Mucosa of descending colon (tissue), 3 donors: ENCODE results near the gene ACSS1. TPM values are rescaled to one million over a fixed set of nuclear protein-coding genes. Genes with fewer than 3 reads are reported as not detected.

ENCODE experiments used
- ATAC-seq: fragments of 200-7000 bp; cut with Tn5 transposase; one replicate; pipeline ENCODE4 v1.9.1; 2020; ENCODE audit warnings: mild to moderate bottlenecking, moderate library complexity
- DNase-seq, 3 donors: peaks; one replicate each; pipeline ENCODE4 v3.0.0-alpha.2; 2020
- H3K36me3 ChIP-seq: fragments of 200-600 bp; one replicate; pipeline ENCODE4 v1.8.0; 2021; ENCODE audit warnings: low read depth, mild to moderate bottlenecking
- H3K4me1 ChIP-seq: fragments of 200-600 bp; one replicate; pipeline ENCODE4 v1.8.0; 2021; ENCODE audit warnings: low read depth, mild to moderate bottlenecking
- H3K4me3 ChIP-seq: fragments of 200-600 bp; one replicate; pipeline ENCODE4 v1.8.0; 2021; ENCODE audit warnings: mild to moderate bottlenecking
- H3K9me3 ChIP-seq: fragments of 200-600 bp; one replicate; pipeline ENCODE4 v1.8.0; 2021; ENCODE audit warnings: mild to moderate bottlenecking
- intact Hi-C, 2 donors: fragments of 100-400 bp; cut with DNase I in 1 of 2; cut with micrococcal nuclease in 1 of 2; formaldehyde crosslinking; loops; one replicate each; pipeline versions ENCODE4 v1.11.0 to v1.11.1; 2022; cut with DNase I, micrococcal nuclease
- total RNA-seq, 3 donors: library from RNA; stranded (reverse); fragmentation: NEBNext Ultra II Directional in 2 of 3; extraction: Animal tissue kit (Norgen Biotek cat#: 25700) in 2 of 3; gene quantifications; one replicate each; pipeline versions ENCODE4 v1.2.1 to v1.2.4, GENCODE V29; 2021 to 2023
- TF ChIP-seq, protein P1 (sequence below): fragments of 200-600 bp; IDR thresholded peaks from one replicate; pipeline ENCODE4 v1.8.0; 2022; ENCODE audit warnings: antibody characterized with exemption, mild to moderate bottlenecking
- donor health status: DM: no; HTN: no; CAD: no; lungs with moderate emphysema.
- donor health status: DM: no; HTN: no; CAD: no.
- donor health status: DM: no; HTN: yes; CAD: no.

ACSS1 gene
- total RNA-seq, 3 donors from 2014 or later, result 29.8 to 37.9 (median 36.9) TPM

DNA sequence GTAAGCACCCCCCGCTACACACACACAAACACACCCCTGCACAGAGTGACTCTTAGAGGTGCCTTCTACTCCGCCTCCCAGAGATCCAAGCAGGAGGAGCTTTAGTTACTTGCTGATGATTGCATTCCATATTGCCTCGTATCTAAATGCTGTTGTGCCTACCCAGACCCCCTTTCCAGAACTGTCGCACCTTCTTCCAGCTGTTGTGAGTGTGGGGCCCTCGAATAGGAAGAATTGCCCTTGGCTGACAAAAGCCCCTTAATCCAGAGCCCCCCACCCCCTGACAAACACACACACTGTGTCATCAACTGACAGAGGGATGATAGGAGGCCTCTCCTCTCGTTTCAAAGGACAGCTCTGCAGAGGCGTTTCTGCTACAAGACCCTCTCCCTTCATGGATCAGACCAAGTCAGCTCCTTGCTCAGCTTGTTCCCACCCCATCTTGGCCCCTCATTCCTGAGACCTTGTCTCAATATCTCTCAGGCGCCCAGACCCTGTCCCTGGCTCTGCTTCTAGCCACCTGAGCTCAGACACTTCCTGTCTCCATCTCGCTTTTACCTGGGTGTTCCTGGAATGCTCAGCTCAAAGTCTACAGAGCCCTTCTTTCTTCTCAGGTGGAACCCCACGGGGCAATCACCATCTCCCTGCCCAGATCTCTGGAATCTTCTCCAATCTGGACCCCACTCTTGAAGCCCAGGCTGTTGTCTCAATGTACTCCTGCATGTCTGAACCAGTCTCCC lies 28.0 kb upstream of the ACSS1 start:
- Histone ChIP-seq H3K9me3 (no peaks in the 10 kb centered on the region), H3K36me3 (no peaks in the 10 kb centered on the region), H3K4me3 (no peak overlapping the region), H3K4me1 (peaks cover 13% of the 10 kb centered on the region)
- TF ChIP-seq, protein P1, sequence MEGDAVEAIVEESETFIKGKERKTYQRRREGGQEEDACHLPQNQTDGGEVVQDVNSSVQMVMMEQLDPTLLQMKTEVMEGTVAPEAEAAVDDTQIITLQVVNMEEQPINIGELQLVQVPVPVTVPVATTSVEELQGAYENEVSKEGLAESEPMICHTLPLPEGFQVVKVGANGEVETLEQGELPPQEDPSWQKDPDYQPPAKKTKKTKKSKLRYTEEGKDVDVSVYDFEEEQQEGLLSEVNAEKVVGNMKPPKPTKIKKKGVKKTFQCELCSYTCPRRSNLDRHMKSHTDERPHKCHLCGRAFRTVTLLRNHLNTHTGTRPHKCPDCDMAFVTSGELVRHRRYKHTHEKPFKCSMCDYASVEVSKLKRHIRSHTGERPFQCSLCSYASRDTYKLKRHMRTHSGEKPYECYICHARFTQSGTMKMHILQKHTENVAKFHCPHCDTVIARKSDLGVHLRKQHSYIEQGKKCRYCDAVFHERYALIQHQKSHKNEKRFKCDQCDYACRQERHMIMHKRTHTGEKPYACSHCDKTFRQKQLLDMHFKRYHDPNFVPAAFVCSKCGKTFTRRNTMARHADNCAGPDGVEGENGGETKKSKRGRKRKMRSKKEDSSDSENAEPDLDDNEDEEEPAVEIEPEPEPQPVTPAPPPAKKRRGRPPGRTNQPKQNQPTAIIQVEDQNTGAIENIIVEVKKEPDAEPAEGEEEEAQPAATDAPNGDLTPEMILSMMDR, result no peak
- no peak for ATAC-seq
- DNase-seq, result no peak
- intact Hi-C loops, result loop anchor here in 1 of 2 donors (10.0 kb wide), 1 partner anchor 89 kb away; no protein-coding TSS in a partner anchor

DNA sequence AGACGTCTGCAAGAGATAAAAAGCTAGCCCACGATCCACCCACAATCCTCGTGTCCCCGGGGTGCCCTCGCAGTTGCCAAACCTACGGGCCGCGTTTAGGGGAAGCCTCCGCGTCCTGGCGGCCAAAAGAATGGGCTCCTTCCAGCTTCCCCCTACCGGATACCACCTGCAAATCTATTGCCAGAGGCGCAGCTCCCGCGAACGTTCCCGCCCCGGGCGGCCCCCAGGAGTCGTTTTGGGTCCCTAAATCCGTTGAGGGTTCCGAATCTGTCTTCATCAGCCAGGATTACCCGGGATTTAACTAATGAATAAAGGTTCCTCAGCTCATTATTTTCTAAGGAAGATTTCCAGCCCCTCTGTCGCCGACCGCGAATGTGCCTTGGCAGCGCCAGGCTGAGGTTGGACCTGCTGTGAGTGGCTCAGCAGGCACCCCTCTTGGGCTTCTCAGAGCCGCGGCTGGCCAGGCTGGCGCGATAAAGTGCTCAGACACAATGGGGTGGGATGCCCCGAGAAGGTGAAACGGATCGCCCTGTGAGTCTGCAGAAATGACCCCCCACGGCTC lies 26.8 kb upstream of the ACSS1 start:
- Histone ChIP-seq H3K4me3 (no peak overlapping the region), H3K9me3 (no peaks in the 10 kb centered on the region), H3K36me3 (no peaks in the 10 kb centered on the region), H3K4me1 (peaks cover 13% of the 10 kb centered on the region)
- TF ChIP-seq, protein P1, result no peak
- ATAC-seq (no peak), DNase-seq (no peak)
- intact Hi-C loops, result loop anchor here in 1 of 2 donors (10.0 kb wide), 1 partner anchor 90 kb away; no protein-coding TSS in a partner anchor

DNA sequence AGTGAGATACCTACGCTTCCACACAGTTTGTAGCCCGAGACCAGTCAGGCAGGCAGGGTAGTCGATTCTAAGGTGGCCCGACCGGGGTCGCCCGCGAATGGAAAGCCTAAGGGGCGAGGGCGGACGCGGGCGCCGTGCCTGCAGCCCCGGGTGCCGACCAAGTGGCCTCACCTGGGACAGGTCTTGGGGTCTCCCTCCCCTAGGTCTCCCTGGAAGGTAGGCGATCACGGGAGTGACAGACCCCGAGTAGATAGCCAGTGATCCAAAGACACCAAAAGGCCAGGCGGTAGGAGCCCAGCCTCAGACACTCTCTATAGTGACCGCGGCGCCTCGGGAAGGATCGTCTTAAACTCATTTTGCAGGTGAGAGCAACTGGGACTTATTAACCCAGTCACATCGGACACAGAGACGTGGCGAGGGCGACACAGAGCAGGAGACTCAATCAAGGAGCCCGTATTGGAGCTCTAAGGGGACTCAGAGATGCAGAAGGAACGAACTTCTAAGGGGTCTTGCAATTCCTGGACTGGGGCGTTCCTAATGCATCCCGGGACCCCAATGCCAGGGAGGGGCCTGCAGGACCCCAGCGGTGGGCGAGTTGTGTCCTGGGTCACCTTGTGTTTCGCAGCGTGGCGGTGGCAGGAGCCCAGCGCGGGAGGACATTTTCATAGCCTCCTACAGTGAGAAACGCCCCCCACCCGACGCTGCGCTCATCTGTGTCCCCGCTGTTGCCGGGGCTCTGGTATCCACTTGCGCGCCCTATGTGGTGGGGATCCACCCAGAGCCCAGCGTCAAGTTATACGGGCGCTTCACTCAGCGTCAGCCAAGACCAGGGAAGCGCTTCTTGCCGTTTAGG lies 26.1 kb upstream of the ACSS1 start:
- no peaks in the 10 kb centered on the region for H3K36me3 ChIP-seq
- TF ChIP-seq, protein P1, result no peak
- ATAC-seq (peak; percentile 51), DNase-seq (no peak)
- no peak overlapping the region for H3K4me3 ChIP-seq
- no peaks in the 10 kb centered on the region for H3K9me3 ChIP-seq
- H3K4me1 ChIP-seq, result peaks cover 18% of the 10 kb centered on the region
- intact Hi-C loops, result loop anchor here in 1 of 2 donors (10.0 kb wide), 1 partner anchor 91 kb away; no protein-coding TSS in a partner anchor

DNA sequence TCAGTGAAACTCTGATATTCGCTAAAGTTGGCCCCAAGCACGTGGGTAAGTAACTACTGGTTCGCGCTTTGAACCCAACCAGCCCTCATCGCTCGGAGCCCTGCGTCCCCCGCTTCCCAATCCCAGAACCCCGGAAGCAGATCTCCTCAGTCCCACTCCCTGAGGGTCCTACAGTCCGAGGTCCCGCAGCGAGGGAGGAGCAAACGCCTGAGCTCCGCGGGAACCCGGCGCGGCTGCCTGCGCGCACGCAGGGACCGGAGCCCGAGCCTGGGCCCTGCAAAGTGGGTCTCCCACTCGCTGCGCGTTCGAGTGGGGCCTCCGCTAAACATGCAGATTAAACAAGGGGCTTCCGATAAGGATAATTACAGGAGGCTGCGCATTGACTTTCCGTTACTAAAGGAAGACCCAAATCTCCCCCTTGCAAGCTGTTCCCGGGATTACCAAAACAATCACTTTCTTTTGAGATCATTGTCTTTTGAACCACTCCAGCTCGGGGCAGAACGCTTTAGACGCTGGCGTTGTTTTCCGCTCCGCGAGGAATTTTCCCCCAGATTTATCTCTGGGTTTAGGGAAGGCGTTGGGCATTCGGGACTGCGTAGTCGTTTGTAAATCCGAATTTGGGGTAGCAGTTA lies 25.3 kb upstream of the ACSS1 start:
- TF ChIP-seq, protein P1, result no peak
- H3K4me3 ChIP-seq, result no peak overlapping the region
- ATAC-seq (no peak), DNase-seq (no peak)
- intact Hi-C loops, result loop anchor here in 1 of 2 donors (10.0 kb wide), 1 partner anchor 92 kb away; no protein-coding TSS in a partner anchor
- H3K36me3 ChIP-seq, result no peaks in the 10 kb centered on the region
- H3K4me1 ChIP-seq, result peaks cover 18% of the 10 kb centered on the region
- no peaks in the 10 kb centered on the region for H3K9me3 ChIP-seq

DNA sequence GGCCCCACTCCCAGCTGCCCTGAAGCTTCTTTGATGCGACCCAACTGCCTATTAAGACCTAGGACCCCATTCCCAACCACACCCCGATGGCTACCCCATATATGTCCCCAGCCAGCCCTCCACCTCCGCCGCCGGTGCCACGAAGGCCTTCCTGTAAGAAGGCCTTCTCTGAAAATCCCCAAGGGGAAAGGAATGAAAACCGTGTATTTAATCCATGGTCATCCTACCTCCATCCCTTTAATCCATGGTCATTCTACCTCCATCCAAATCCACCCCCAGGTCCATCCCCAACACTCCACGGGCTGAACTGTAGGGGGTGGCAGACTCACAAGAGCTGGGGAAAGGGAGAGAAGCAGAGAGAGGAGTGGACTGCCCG lies 24.5 kb upstream of the ACSS1 start:
- no peak for DNase-seq
- Histone ChIP-seq H3K36me3 (no peaks in the 10 kb centered on the region), H3K9me3 (no peaks in the 10 kb centered on the region), H3K4me3 (no peak overlapping the region), H3K4me1 (peaks cover 18% of the 10 kb centered on the region)
- intact Hi-C loops, result loop anchor here in 1 of 2 donors (10.0 kb wide), 1 partner anchor 92 kb away; no protein-coding TSS in a partner anchor
- TF ChIP-seq, protein P1, result no peak
- ATAC-seq, result no peak
